Mammary microvascular endothelial cell (primary cell): ENCODE results near the gene SLC6A4. TPM values are rescaled to one million over a fixed set of nuclear protein-coding genes. Genes with fewer than 3 reads are reported as not detected.

Experiments used
- total RNA-seq: library from RNA; depleted of rRNA; stranded (reverse); fragments of >200 nt; gene quantifications from 2 replicates; pipeline ENCODE4 v1.2.3, GENCODE V29; 2015

SLC6A4 gene
- 1.9 and 3.0 TPM in 2 replicates for total RNA-seq

DNA sequence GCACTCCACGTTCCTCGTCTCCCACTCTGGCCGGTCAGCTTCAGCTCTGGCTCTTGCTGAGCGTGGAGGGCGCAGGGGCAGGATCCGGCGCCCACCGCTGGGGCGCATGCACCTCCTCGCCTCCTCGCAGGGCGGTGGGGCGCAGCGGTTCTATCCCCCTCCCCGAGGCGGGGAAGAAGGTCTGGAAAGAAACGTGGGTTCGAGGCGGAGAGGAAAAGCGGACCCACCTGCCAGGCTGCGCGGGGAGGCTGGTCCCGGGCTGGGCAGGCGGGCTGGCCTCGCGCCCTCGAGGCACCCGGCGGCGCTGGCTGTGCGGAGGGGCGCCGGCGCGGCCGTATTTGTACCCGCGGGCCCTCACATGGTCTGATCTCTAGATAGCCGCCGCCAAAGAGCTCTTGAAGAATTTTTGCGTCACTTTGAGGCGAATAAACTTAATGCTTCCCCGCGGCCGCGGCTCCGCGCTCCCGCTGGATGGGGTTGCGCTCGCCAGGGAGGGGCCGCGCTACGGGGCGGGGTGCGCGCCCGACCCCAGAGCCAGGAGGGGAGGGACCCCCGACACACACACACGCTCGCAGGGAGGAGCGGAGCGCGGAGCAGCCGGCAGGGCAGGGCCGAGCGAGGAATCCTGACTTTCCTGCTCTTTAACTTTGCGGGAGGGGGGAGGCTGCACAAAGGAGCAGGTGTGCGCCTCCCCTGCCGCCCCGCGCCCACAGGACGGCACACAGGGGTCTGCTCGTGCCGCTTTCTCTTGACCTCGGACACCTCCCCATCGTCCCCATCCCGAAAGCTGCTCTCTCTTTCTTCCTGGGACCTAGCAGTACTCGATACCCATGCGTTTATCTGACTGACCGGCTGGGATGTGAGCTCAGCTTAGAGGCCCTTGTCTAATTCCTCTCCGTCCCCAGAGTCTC, at the start of gene SLC6A4:
TSS of gene SLC6A4 (minus strand) at position 312 of the 911 bp plus-strand sequence. CDS start 13,739 bp downstream, outside the sequence.

Other genes starting within 250 kb of the SLC6A4 start
- gene NSRP1, start 118.9 kb downstream of the SLC6A4 start, total RNA-seq: 5.3 and 10.8 TPM in 2 replicates
- gene BLMH, start 56.2 kb upstream of the SLC6A4 start, total RNA-seq: 22.9 and 24.2 TPM in 2 replicates
- not detected in 2 replicates for gene TMIGD1, start 98.4 kb upstream of the SLC6A4 start, total RNA-seq
- gene CPD, start 143.2 kb upstream of the SLC6A4 start, total RNA-seq: 65.5 and 66.0 TPM in 2 replicates
- 20.4 and 24.5 TPM in 2 replicates for gene GOSR1, start 241.7 kb upstream of the SLC6A4 start, total RNA-seq